ENCODE measurements around the gene ZC3H6. TPM values are rescaled to one million over a fixed set of nuclear protein-coding genes. Genes with fewer than 3 reads are reported as not detected.
A peak's percentile ranks its signal among the peaks of the same experiment; 100 is the strongest.

The ZC3H6 gene
- total RNA-seq, 1 donor from 2014 or later: 3.9 TPM

DNA sequence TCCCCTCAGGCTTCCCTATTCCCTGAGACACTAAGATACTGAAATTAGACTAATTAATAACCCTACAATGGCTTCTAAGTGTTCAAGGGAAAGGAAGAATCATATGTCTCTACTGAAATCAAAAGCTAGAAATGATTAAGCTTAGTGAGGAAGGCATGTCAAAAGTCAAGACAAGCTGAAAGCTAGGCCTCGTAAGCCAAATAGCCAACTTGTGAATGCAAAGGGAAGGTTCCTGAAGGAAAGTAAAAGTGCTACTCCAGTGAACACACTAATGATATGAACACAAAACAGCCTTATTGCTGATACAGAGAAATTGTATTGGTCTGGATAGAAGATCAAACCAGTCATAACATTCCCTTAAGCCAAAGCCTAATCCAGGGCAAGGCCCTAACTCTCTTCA, 30.5 kb upstream of the ZC3H6 start:
- no peak overlapping the region for H3K4me3 ChIP-seq (ENCODE audit: insufficient read depth, low read depth, low read length)
- no peak overlapping the region for H2AFZ ChIP-seq (ENCODE audit: low read depth, low read length)
- H3K4me3 Mint-ChIP-seq (ENCODE audit: unreplicated experiment): no peak overlapping the region
- H3K27ac ChIP-seq (ENCODE audit: low read depth, low read length): no peak overlapping the region
- H3K4me1 ChIP-seq (ENCODE audit: insufficient read depth, low read length): no peaks in the 10 kb centered on the region
- no peak overlapping the region for H3K27ac Mint-ChIP-seq (ENCODE audit: unreplicated experiment)
- H3K36me3 Mint-ChIP-seq (ENCODE audit: low read depth, unreplicated experiment): peaks cover 24% of the 10 kb centered on the region
- FAIRE-seq (peak; percentile 17), DNase-seq (ENCODE audit: low read depth) (no peak)
- H4K20me1 ChIP-seq (ENCODE audit: insufficient read depth, low read length): no peaks in the 10 kb centered on the region
- H3K36me3 ChIP-seq (ENCODE audit: insufficient read depth, low read length): no peaks in the 10 kb centered on the region
- H3K9ac ChIP-seq (ENCODE audit: low read length): no peak overlapping the region
- H3K9me3 ChIP-seq (ENCODE audit: insufficient read depth, low read depth, low read length): no peaks in the 10 kb centered on the region
- H3K4me1 Mint-ChIP-seq (ENCODE audit: low read depth, unreplicated experiment): no peaks in the 10 kb centered on the region
- no peaks in the 10 kb centered on the region for H3K79me2 ChIP-seq (ENCODE audit: insufficient read depth, low read length)
- H3K27me3 ChIP-seq (ENCODE audit: insufficient read depth, low read length): no peaks in the 10 kb centered on the region
- TF ChIP-seq EZH2 (IDR thresholded peaks at IDR 0.05; ENCODE audit: insufficient read depth, low read length): no peak
- TF ChIP-seq, protein P1, sequence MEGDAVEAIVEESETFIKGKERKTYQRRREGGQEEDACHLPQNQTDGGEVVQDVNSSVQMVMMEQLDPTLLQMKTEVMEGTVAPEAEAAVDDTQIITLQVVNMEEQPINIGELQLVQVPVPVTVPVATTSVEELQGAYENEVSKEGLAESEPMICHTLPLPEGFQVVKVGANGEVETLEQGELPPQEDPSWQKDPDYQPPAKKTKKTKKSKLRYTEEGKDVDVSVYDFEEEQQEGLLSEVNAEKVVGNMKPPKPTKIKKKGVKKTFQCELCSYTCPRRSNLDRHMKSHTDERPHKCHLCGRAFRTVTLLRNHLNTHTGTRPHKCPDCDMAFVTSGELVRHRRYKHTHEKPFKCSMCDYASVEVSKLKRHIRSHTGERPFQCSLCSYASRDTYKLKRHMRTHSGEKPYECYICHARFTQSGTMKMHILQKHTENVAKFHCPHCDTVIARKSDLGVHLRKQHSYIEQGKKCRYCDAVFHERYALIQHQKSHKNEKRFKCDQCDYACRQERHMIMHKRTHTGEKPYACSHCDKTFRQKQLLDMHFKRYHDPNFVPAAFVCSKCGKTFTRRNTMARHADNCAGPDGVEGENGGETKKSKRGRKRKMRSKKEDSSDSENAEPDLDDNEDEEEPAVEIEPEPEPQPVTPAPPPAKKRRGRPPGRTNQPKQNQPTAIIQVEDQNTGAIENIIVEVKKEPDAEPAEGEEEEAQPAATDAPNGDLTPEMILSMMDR (IDR thresholded peaks at IDR 0.05; ENCODE audit: insufficient read depth, low read depth, low read length): no peak
- H3K27me3 Mint-ChIP-seq (ENCODE audit: low read depth, unreplicated experiment): no peaks in the 10 kb centered on the region
- H3K9me3 Mint-ChIP-seq (ENCODE audit: unreplicated experiment): peaks cover 2% of the 10 kb centered on the region
- no peak overlapping the region for H3K4me2 ChIP-seq (ENCODE audit: low read length)

DNA sequence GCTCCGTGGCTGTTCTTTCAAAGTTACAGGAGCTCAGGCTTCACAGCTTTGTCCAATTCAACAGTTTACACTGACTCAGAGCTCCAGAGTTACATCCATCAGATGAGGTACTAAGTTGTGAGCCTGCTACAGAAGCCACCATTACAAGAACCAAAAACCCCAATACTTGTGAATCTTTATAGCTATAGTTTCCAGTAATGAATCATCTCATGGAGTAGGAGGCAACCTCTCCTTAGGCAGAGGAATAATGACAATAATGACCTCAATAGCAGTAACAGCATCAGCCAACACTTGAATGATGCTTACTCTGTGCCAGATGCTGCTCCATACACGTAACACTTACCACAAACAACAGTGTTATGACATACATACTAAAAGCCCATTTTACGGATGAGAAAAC, 24.1 kb upstream of the ZC3H6 start:
- H3K27me3 ChIP-seq (ENCODE audit: insufficient read depth, low read length): no peaks in the 10 kb centered on the region
- H3K36me3 ChIP-seq (ENCODE audit: insufficient read depth, low read length): no peaks in the 10 kb centered on the region
- peaks cover 14% of the 10 kb centered on the region for H3K36me3 Mint-ChIP-seq (ENCODE audit: low read depth, unreplicated experiment)
- no peaks in the 10 kb centered on the region for H3K27me3 Mint-ChIP-seq (ENCODE audit: low read depth, unreplicated experiment)
- peaks cover 5% of the 10 kb centered on the region for H4K20me1 ChIP-seq (ENCODE audit: insufficient read depth, low read length)
- no peak overlapping the region for H3K4me3 ChIP-seq (ENCODE audit: insufficient read depth, low read depth, low read length)
- TF ChIP-seq EZH2 (IDR thresholded peaks at IDR 0.05; ENCODE audit: insufficient read depth, low read length): no peak
- TF ChIP-seq, protein P1 (IDR thresholded peaks at IDR 0.05; ENCODE audit: insufficient read depth, low read depth, low read length): no peak
- no peaks in the 10 kb centered on the region for H3K9me3 ChIP-seq (ENCODE audit: insufficient read depth, low read depth, low read length)
- H3K79me2 ChIP-seq (ENCODE audit: insufficient read depth, low read length): peaks cover 19% of the 10 kb centered on the region
- H3K9me3 Mint-ChIP-seq (ENCODE audit: unreplicated experiment): peaks cover 1% of the 10 kb centered on the region
- peaks cover 7% of the 10 kb centered on the region for H3K4me1 ChIP-seq (ENCODE audit: insufficient read depth, low read length)
- no peak overlapping the region for H3K27ac ChIP-seq (ENCODE audit: low read depth, low read length)
- no peak overlapping the region for H3K4me2 ChIP-seq (ENCODE audit: low read length)
- no peak overlapping the region for H3K9ac ChIP-seq (ENCODE audit: low read length)
- H2AFZ ChIP-seq (ENCODE audit: low read depth, low read length): no peak overlapping the region
- no peak for FAIRE-seq
- H3K4me3 Mint-ChIP-seq (ENCODE audit: unreplicated experiment): no peak overlapping the region
- H3K4me1 Mint-ChIP-seq (ENCODE audit: low read depth, unreplicated experiment): peaks cover 3% of the 10 kb centered on the region
- DNase-seq (ENCODE audit: low read depth): peak; percentile 25
- no peak overlapping the region for H3K27ac Mint-ChIP-seq (ENCODE audit: unreplicated experiment)

DNA sequence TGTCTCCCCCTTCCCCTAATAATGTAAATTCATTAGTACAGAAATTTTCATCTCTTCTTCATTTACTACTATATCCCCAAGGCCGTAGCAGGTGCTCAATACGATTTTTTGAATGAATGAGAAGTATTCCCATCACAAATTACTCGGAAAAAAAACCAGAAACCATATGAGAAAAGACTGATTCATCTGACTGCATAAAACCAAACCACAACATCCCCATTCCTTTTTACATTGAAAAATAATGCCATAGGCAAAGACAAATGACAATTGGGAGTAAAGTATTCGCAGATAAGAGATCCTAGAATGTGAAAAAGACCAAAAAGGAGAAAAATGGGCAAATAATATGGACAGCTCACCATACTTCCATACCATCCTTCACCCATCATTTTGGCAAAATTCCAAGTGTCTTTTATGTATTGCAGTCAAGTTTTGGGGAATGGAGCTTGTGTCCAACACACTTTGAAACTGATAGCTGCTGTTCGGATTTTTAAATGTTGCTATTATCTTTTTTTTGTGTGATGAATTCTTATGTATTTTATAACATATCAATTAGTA, 22.1 kb upstream of the ZC3H6 start:
- Histone ChIP-seq H3K9ac (ENCODE audit: low read length) (no peak overlapping the region), H4K20me1 (ENCODE audit: insufficient read depth, low read length) (peaks cover 5% of the 10 kb centered on the region), H3K4me2 (ENCODE audit: low read length) (no peak overlapping the region), H3K27me3 (ENCODE audit: insufficient read depth, low read length) (no peaks in the 10 kb centered on the region), H2AFZ (ENCODE audit: low read depth, low read length) (no peak overlapping the region), H3K9me3 (ENCODE audit: insufficient read depth, low read depth, low read length) (no peaks in the 10 kb centered on the region), H3K27ac (ENCODE audit: low read depth, low read length) (no peak overlapping the region), H3K79me2 (ENCODE audit: insufficient read depth, low read length) (peaks cover 19% of the 10 kb centered on the region), H3K4me3 (ENCODE audit: insufficient read depth, low read depth, low read length) (no peak overlapping the region), H3K36me3 (ENCODE audit: insufficient read depth, low read length) (no peaks in the 10 kb centered on the region), H3K4me1 (ENCODE audit: insufficient read depth, low read length) (peaks cover 7% of the 10 kb centered on the region)
- TF ChIP-seq, protein P1 (IDR thresholded peaks at IDR 0.05; ENCODE audit: insufficient read depth, low read depth, low read length): no peak
- TF ChIP-seq EZH2 (IDR thresholded peaks at IDR 0.05; ENCODE audit: insufficient read depth, low read length): no peak
- FAIRE-seq (no peak), DNase-seq (ENCODE audit: low read depth) (no peak)
- Mint-ChIP-seq H3K4me3 (ENCODE audit: unreplicated experiment) (peak overlapping the region; percentile 87), H3K27me3 (ENCODE audit: low read depth, unreplicated experiment) (no peaks in the 10 kb centered on the region), H3K4me1 (ENCODE audit: low read depth, unreplicated experiment) (peaks cover 6% of the 10 kb centered on the region), H3K9me3 (ENCODE audit: unreplicated experiment) (no peaks in the 10 kb centered on the region), H3K36me3 (ENCODE audit: low read depth, unreplicated experiment) (peaks cover 5% of the 10 kb centered on the region), H3K27ac (ENCODE audit: unreplicated experiment) (no peak overlapping the region)
